Common myeloid progenitor, CD34-positive (primary cell): ENCODE data around the gene ZNF445.

ENCODE experiments used
- CTCF ChIA-PET: fragments of 350-600 bp; sonication (Branson Sonifier 250); formaldehyde crosslinking; loops from one replicate; lab custom pipeline; 2021; ENCODE audit warnings: antibody characterized with exemption; lab: Charles Lee
- POLR2A ChIA-PET: fragments of 350-600 bp; sonication (Branson Sonifier 250); formaldehyde crosslinking; loops from one replicate; lab custom pipeline; 2021; ENCODE audit warnings: antibody characterized with exemption; lab: Charles Lee
- DNase-seq, 3 donors: peaks; one replicate each; pipeline versions ENCODE4 v3.0.0 to v3.0.0-alpha.2; 2013
- H3K27ac ChIP-seq, 2 experiments: 1 replicate in 1 of 2; 2 replicates in 1 of 2; pipeline ENCODE4 v1.7.0; 2013; ENCODE audit warnings: inconsistent platforms in 2 of 2, low read length in 2 of 2, mild to moderate bottlenecking in 2 of 2, low read depth in 1 of 2, moderate library complexity in 1 of 2; ENCODE audit not compliant: severe bottlenecking in 2 of 2, insufficient read depth in 1 of 2, poor library complexity in 1 of 2
- H3K27me3 ChIP-seq, 5 experiments: replicated peaks in 2 of 5; 1 replicate in 3 of 5; 2 replicates in 2 of 5; pipeline versions ENCODE4 v1.6.1 to v1.7.0; 2013; ENCODE audit warnings: low read length in 4 of 5, mild to moderate bottlenecking in 2 of 5, moderate library complexity in 2 of 5, inconsistent platforms in 1 of 5; ENCODE audit not compliant: insufficient read depth in 5 of 5, control insufficient read depth in 4 of 5
- H3K36me3 ChIP-seq, 4 experiments: 1 replicate in 2 of 4; 2 replicates in 2 of 4; pipeline versions ENCODE4 v1.6.1 to v1.7.0; 2013; ENCODE audit warnings: low read length in 3 of 4, control low read depth in 1 of 4, mild to moderate bottlenecking in 1 of 4; ENCODE audit not compliant: control insufficient read depth in 4 of 4, insufficient read depth in 4 of 4
- H3K4me1 ChIP-seq, 4 experiments: 1 replicate in 3 of 4; 2 replicates in 1 of 4; pipeline versions ENCODE4 v1.6.1 to v1.7.1; 2013; ENCODE audit warnings: low read length in 3 of 4, mild to moderate bottlenecking in 3 of 4, control low read depth in 1 of 4, inconsistent platforms in 1 of 4, moderate library complexity in 1 of 4; ENCODE audit not compliant: control insufficient read depth in 4 of 4, insufficient read depth in 4 of 4; ENCODE audit errors: control extremely low read depth in 1 of 4
- H3K4me3 ChIP-seq, 7 experiments: 1 replicate in 4 of 7; 2 replicates in 3 of 7; pipeline versions ENCODE4 v1.5.1 to v1.7.0; 2013; ENCODE audit warnings: mild to moderate bottlenecking in 7 of 7, low read length in 6 of 7, moderate library complexity in 6 of 7, inconsistent platforms in 2 of 7, low read depth in 2 of 7, control low read depth in 1 of 7; ENCODE audit not compliant: insufficient read depth in 4 of 7, control insufficient read depth in 1 of 7; ENCODE audit errors: extremely low read depth in 1 of 7
- H3K9me3 ChIP-seq, 5 experiments: 1 replicate in 4 of 5; 2 replicates in 1 of 5; pipeline versions ENCODE4 v1.6.1 to v1.7.1; 2013; ENCODE audit warnings: low read length in 4 of 5, mild to moderate bottlenecking in 2 of 5, inconsistent platforms in 1 of 5, low read depth in 1 of 5, moderate library complexity in 1 of 5; ENCODE audit not compliant: control insufficient read depth in 4 of 5, insufficient read depth in 2 of 5; ENCODE audit errors: control extremely low read depth in 1 of 5
- WGBS: methylation state at CpG from one replicate; pipeline ENCODE4 v1.1.5; 2013; ENCODE audit not compliant: insufficient coverage; 5-methylcytosine and 5-hydroxymethylcytosine counted together

ZNF445 gene

DNA sequence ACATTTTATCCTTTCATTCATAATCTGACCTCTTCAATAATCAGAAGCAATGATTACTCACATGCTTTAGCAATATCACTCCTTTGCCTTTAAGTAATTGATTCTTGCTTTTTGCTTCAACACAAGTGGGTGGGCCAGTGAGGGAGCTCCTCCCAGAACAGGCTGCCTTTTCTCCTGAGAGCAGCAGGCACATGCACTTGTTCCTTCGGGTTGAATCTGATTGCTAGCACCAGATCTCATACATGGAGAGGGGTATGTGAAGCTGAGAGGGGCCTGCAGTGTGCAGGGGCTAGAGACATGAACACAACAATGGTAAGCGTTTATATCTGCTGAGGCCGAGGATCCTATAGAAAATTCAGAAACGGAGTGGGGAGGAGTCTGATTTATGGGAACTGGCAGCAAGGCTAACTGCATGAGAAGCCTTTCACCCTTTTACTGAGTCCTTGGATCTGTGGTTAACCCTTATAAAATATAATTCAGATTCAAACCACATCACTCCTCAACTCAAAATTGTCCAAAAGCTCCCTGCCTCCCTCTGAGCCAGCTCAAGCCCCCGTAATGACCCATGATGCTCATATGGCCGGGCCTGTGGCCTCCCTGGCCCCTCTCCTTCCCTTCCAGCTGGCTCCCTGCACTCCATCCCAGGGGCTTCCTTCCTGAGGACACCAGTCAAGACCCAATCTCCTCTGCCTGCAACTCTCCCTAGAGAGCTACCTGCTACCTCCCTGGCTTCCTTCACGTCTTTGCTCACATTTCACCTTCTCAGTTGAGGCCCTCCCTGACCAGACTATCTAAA is 32.4 kb downstream of the ZNF445 start:
- Histone ChIP-seq H3K27ac (no peak overlapping the region), H3K4me1 (peaks cover 19 to 37% (median 29%) of the 10 kb centered on the region in 4 experiments), H3K27me3 (no peaks in the 10 kb centered on the region), H3K9me3 (peaks cover 2 to 59% (median 20%) of the 10 kb centered on the region in 5 experiments), H3K4me3 (no peak overlapping the region), H3K36me3 (peaks cover 37 to 77% (median 59%) of the 10 kb centered on the region in 4 experiments)
- WGBS = 98% methylated on average over 6 of the region's 7 CpGs
- CTCF ChIA-PET = no interaction called here
- no peak for DNase-seq
- POLR2A ChIA-PET = no interaction called here

DNA sequence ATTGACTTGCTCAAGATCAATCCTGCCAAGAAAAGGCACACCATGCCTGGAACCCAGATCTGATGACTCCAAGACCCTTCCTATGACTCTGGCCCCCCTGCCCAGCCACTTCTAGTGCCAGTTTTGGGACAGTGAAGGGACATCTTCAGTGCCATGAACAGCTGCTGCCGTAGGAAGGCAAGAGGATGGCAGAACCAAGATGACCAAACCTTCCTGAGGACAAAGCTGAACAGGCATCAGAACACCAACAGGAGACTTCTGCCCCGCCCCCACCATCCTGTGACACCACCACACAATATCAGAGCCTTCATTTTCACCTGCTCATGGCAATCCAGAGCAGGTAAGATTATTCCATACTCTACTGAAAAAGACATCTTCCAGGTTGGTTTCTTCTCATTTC is 33.0 kb downstream of the ZNF445 start:
- Histone ChIP-seq H3K27ac (peak overlapping the region in 1 of 2 experiments; percentile 100), H3K9me3 (peaks cover 2 to 53% (median 18%) of the 10 kb centered on the region in 5 experiments), H3K4me1 (peaks cover 22 to 41% (median 35%) of the 10 kb centered on the region in 4 experiments), H3K4me3 (no peak overlapping the region), H3K36me3 (peaks cover 35 to 70% (median 52%) of the 10 kb centered on the region in 4 experiments), H3K27me3 (no peaks in the 10 kb centered on the region)
- ChIA-PET CTCF (no interaction called here), POLR2A (interaction anchor here (0.6 kb wide), 1 partner anchor 160 kb away, joined by 3 read pairs; no protein-coding TSS in a partner anchor)
- WGBS = 100% methylated on average over 1 of the region's 2 CpGs
- no peak for DNase-seq

DNA sequence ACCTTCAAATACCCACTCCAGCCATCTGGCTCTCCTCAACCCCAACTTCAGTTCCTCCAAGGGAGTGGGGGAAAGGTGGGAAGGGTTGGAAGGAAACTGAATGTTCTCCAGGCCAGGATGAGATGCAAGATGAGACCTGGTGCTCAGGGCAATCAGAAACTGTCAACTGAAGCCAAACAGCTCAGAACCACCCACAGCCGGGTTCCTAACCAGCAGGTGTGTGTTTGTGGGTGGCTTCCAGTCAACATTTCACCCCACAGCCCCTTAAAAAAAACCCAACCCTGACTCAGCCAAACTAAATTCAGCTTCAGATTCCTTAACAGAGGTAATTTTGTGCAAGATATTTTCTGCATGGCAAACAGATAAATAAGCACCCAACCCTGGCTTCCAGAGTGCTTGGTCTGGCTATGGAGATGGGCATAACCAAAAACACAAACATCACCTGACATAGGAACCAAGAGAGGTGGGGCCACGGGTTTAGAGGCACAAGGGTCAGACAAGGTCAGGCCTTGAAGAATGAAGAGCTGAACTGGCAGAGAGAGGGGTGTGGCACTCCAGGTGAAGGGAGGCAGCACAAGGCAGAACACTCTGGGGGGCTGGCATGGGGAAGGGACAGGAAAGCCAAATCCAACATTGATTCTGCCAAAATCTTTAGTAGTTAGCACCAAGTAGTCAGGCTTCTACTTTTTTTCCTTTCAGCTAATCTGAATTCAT is 34.7 kb downstream of the ZNF445 start:
- DNase-seq = peak; percentile 2 to 58 (median 55)
- Histone ChIP-seq H3K36me3 (peaks cover 20 to 53% (median 35%) of the 10 kb centered on the region in 4 experiments), H3K27ac (peak overlapping the region; percentile 37 to 100), H3K4me1 (peaks cover 25 to 48% (median 41%) of the 10 kb centered on the region in 4 experiments), H3K9me3 (peaks cover 0 to 38% (median 7%) of the 10 kb centered on the region in 5 experiments), H3K27me3 (no peaks in the 10 kb centered on the region), H3K4me3 (peak overlapping the region in 2 of 7 experiments; percentile 31 to 34)
- WGBS = 73% methylated on average over 1 of the region's 2 CpGs
- CTCF ChIA-PET = interaction anchor here (1.1 kb wide), 2 partner anchors 11 to 12 kb away, joined by 3 to 4 read pairs; no protein-coding TSS in a partner anchor
- POLR2A ChIA-PET = interaction anchor here (0.8 kb wide), 1 partner anchor 10 kb away, joined by 7 read pairs; no protein-coding TSS in a partner anchor

DNA sequence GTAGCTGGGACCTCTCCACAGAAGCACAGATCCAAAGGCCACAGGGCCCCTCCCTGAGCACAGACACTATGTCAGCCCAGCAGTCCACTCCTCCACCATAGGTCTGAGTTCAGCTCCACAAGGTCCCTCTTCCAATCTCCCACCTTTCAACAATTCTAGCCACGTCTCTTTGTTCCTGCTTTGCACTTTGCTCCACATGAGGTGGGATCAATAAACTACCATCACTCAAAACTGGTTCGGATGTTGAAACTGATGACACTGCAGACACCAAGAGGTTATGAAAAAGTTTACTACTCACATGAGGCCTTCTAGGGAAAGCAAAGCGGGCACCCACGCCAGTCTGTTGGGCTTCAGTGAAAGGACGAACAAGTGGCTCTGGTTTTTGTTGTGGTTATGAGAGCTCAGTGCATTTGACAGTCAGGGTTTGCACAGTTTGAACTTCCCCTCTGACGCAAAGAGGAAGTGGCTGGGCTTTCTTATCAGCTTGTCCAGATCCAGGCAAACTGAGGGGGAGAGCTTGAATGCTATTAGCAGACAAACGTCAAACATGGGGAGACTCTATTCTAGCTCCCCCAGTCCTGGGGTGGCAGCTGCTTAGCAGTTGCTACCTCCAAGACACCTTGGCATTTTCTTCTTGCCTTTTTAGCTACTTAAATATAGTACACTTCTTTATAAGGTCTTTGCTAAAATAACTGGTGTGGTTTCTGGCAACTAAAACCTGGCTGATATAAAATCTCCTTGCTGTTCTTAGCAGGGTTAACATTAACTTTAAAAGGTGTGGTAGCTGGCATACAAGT is 37.8 kb downstream of the ZNF445 start:
- Histone ChIP-seq H3K27ac (peak overlapping the region; percentile 99 to 100), H3K4me3 (peak overlapping the region in 6 of 7 experiments; percentile 30 to 68 (median 44)), H3K36me3 (peaks cover 0 to 26% (median 10%) of the 10 kb centered on the region in 4 experiments), H3K4me1 (peaks cover 27 to 56% (median 41%) of the 10 kb centered on the region in 4 experiments), H3K9me3 (peaks cover 0 to 7% (median 0%) of the 10 kb centered on the region in 5 experiments), H3K27me3 (no peaks in the 10 kb centered on the region)
- CTCF ChIA-PET = interaction anchor here (0.7 to 1.8 kb wide), 9 partner anchors 9 to 108 kb away, joined by 3 to 10 read pairs (median 3); no protein-coding TSS in a partner anchor
- 0% methylated on average over 7 of the region's 7 CpGs for WGBS
- DNase-seq = peak; percentile 99 to 100 (median 100)
- POLR2A ChIA-PET = interaction anchor here (0.6 to 1.5 kb wide), 8 partner anchors 14 to 299 kb away, joined by 3 to 8 read pairs (median 4); partner anchors contain the start of gene TCAIM

DNA sequence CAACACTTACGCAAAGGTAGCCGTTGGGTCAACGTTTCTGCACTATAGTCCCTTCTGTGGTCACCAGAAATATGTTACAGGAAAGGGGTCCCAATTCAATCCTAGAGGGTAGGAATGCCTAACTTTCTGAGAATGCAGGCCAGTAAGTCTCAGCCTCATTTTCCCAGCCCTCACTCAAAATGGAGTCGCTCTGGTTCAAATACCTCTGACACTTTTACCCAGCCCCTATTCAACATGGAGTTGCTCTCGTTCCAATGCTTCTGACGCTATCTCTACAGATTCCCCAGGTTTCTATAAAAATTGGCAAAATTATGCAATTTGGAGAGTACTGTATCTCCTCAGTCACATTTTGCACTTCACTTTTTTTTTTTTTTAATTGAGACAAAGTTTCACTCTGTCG is 39.7 kb downstream of the ZNF445 start:
- CTCF ChIA-PET = no interaction called here
- Histone ChIP-seq H3K4me1 (peaks cover 27 to 50% (median 37%) of the 10 kb centered on the region in 4 experiments), H3K27me3 (no peaks in the 10 kb centered on the region), H3K27ac (peak overlapping the region in 1 of 2 experiments; percentile 36), H3K36me3 (peaks cover 0 to 17% (median 10%) of the 10 kb centered on the region in 4 experiments), H3K9me3 (no peaks in the 10 kb centered on the region), H3K4me3 (peak overlapping the region in 1 of 7 experiments; percentile 1)
- DNase-seq = no peak
- 89% methylated on average over 5 of the region's 7 CpGs for WGBS
- POLR2A ChIA-PET = no interaction called here

DNA sequence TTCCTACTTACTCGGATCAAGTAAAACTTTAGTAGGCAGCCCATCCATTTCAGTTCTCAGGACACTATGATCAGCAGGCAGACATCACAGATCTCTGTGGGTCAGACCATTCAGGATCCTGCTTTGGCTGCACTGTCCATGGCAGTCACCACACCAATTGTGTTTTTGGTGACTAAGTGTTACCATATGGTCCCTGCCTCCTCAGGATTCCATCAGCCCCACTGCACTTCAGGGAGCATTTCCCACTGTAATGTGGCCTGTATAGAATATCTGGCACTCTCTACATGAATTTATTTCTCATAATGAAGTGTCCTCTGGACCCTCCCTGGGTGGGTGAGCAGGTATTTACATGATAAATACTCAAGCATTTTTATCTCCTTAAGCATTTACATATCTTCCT is 41.3 kb downstream of the ZNF445 start:
- CTCF ChIA-PET = no interaction called here
- 100% methylated on average over 1 of the region's 1 CpG for WGBS

More for the DNA sequence above, 41.3 kb downstream of the ZNF445 start:
- H3K4me3 ChIP-seq = no peak overlapping the region
- H3K27ac ChIP-seq = no peak overlapping the region
- no peak for DNase-seq
- H3K9me3 ChIP-seq = no peaks in the 10 kb centered on the region
- H3K27me3 ChIP-seq = no peaks in the 10 kb centered on the region
- H3K4me1 ChIP-seq = peaks cover 17 to 34% (median 21%) of the 10 kb centered on the region in 4 experiments
- POLR2A ChIA-PET = no interaction called here
- H3K36me3 ChIP-seq = peaks cover 0 to 7% (median 3%) of the 10 kb centered on the region in 4 experiments
